ENCODE measurements around the gene MCRIP2. TPM values are rescaled to one million over a fixed set of nuclear protein-coding genes. Genes with fewer than 3 reads are reported as not detected.

The MCRIP2 gene
- total and polyA plus RNA-seq, 9 of the 15 experiments (the other 6 are each of a cell fraction or from before 2014, with no cell fraction given): 0.80 to 120 (median 35.2) TPM

DNA sequence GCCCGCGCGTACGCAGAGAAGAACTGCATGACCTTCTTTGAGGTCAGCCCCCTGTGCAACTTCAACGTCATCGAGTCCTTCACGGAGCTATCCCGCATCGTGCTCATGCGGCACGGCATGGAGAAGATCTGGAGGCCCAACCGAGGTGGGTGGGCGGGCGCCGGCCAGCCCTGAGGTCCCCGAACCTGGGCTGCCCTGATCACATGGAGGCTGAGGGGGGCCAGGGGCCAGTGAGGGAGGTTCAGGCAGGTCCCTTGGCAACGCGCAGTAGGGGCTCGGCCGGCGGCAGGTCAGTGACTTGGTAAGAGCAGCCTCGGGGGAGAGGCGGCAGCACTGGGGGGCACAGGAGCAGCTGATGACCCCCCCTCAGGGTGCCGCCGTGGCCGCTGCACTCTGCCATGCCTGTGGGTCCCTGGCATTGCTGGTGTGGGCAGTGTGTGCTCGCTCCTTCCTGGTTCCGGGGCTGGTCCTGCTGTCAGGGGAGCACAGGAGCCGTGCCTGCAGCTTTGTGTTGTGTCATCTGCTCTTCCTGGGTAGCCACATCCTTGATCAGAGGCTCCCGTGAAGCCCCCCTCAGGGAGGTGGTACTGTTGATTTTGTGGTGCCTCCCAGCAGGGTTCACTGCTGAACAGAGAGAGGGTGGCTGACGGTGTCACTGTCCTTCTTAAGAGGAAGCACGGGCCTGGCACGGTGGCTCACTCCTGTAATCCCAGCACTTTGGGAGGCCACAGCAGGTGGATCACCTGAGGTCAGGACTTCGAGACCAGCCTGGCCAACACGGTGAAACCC, 15.5 kb upstream of the MCRIP2 start:
- ATAC-seq (no peak), DNase-seq (ENCODE audit: extremely low read depth in 1 of 4, low spot score in 3 of 4) (no peak), FAIRE-seq (no peak)
- POLR2A ChIA-PET: no interaction called here
- intact Hi-C loops (cut with micrococcal nuclease) (no loop called here), in situ Hi-C loops (cut with MboI) (no loop called here)
- CTCF ChIA-PET (ENCODE audit: low intra/inter-chr PET ratio): no interaction called here
- H3K36me3 ChIP-seq (ENCODE audit: control insufficient read depth, insufficient read depth, low read length): peaks cover 23% of the 10 kb centered on the region; the same call in 2 of the 3 replicates
- no peaks in the 10 kb centered on the region for H4K20me1 ChIP-seq (replicated peaks; ENCODE audit: control insufficient read depth, insufficient read depth, low read length)
- WGBS (ENCODE audit: insufficient coverage, low coverage, missing lambda C conversion rate): 92% methylated on average over 22 of the region's 35 CpGs
- no peaks in the 10 kb centered on the region for H3K9me3 ChIP-seq (replicated peaks; ENCODE audit: control insufficient read depth, insufficient read depth, low read depth, low read length)
- no peaks in the 10 kb centered on the region for H3K27me3 ChIP-seq (ENCODE audit: control insufficient read depth in 2 of 2, insufficient read depth in 2 of 2, low read length in 2 of 2)
- H2AFZ ChIP-seq (ENCODE audit: low read depth, low read length): no peak overlapping the region
- H3K9me1 ChIP-seq (ENCODE audit: control insufficient read depth, insufficient read depth, low read length): no peaks in the 10 kb centered on the region
- peaks cover 17% of the 10 kb centered on the region; the same call in 2 of the 3 replicates for H3K79me2 ChIP-seq (ENCODE audit: control insufficient read depth, insufficient read depth, low read length)
- peak overlapping the region in 1 of 2 experiments; percentile 14; a peak in 2 of 4 replicates for H3K9ac ChIP-seq (ENCODE audit: insufficient read depth in 1 of 2, low read depth in 2 of 2, low read length in 2 of 2)
- H3K4me3 ChIP-seq: no peak overlapping the region
- H3K4me1 ChIP-seq (replicated peaks in 1 of 2; ENCODE audit: control insufficient read depth in 2 of 2, insufficient read depth in 2 of 2, low read length in 2 of 2): peaks cover 40 to 95% of the 10 kb centered on the region in 2 experiments
- no peak for TF ChIP-seq CBFB (CRISPR knock-in tag; IDR thresholded peaks at IDR 0.05)
- TF ChIP-seq TFAM (CRISPR knock-in tag; conservative IDR thresholded peaks at IDR 0.05): no peak
- 0 out of 2 replicates have a peak, but pooled peaks have one; percentile 38 for TF ChIP-seq ZKSCAN1 (IDR thresholded peaks at IDR 0.05; ENCODE audit: low read depth, low read length)
- no TSS peak for BruUV-seq (replicated peaks)
- peak overlapping the region; percentile 58; the same call in 2 of the 3 replicates for H3K27ac ChIP-seq (ENCODE audit: extremely low read depth, low read depth, low read length)
- no peak overlapping the region for H3K4me2 ChIP-seq (ENCODE audit: insufficient read depth, low read length)
